A172 (cell line): Measurements from ENCODE around the gene PBX1. TPM values are rescaled to one million over a fixed set of nuclear protein-coding genes. Genes with fewer than 3 reads are reported as not detected.
A peak's percentile ranks its signal among the peaks of the same experiment; 100 is the strongest.

Experiments used
- DNase-seq: peaks from one replicate; pipeline ENCODE4 v3.0.0-alpha.2; 2015; ENCODE audit warnings: low spot score
- total RNA-seq: library from RNA; depleted of rRNA; stranded (reverse); fragments of >200 nt; shearing (Covaris generic); gene quantifications from 2 replicates; pipeline ENCODE4 v1.2.3, GENCODE V29; 2014

The PBX1 gene
- total RNA-seq, 1 experiment from 2014 or later, result 10.0 TPM

DNA sequence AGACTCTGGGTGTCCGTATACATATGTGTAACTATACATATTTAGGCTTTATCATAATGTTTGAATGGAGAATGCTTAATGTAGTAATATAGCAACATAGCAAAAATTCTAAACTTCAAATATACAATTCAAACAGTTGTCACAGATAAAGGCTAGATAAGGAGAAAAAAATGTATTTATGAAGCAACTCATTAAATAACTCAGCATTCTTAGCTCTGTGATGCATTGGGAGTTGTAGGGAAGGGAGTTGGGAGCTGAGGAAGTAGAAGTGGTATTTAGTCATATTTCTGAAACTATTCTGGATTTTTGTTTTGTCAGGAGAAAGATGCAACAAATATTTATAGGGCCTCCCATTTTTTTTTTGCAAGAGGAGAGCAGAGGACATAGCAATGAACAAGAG is 197.8 kb downstream of the PBX1 start:
- no peak for DNase-seq

GRCh38 chr1:164757625-164758024 is 198.6 kb downstream of the PBX1 start:
- DNase-seq, result no peak

DNA sequence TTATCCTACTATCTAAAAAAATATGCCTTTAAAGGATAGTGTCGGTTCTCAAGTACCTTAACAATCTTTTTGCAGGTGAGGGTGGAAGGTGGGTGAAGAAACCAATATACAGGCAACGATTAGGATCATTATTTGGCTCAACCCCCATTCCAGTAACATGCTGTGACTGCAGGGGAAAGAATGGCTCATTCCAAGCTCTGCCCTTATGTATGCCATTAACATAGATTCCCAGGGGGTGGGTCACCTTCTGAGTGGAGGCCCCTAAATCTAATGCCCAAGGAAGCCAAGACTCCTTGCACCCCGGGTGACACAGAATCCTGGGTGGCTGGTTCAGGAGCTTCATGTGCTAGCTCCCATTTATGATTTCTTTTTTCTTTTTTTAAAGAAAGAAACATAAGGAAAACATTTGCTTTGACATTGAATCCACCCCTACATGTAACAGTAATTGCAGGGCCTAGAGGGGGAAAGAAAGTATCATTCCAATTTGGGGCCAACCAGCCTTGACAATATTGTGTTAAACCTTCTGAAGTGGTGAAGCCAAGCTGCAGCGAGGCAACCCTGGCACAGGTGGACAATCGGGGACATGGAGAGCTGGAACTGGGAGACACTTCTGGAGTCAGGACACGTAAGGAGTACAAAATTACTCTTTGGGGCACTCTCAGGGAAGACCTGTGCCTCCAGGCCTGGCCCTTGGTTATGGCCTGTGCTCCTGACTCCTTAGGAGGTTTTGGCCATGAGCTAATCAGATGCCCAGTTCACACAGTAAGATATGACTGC is 200.3 kb downstream of the PBX1 start:
- DNase-seq, result no peak

GRCh38 chr1:164759979-164760469 is 201.0 kb downstream of the PBX1 start:
- DNase-seq, result no peak

DNA sequence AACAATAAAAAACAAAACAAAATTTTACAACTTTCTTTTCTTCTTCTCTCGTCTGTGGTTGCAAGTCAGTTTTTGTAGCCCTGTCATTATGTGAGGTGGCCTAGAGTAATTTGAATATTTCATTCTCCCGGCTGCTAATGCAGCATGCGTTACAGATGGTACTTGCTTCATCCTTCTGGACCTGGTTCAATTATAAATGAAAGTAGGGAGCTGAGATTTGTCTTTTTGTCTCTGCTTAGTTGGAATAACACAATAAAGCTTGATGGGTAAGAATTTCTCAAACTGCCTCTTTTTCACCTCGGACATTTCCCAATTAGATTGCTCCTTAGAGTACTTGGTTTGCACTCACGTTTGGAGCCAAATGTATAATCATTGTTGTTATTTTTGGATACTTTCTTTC is 201.6 kb downstream of the PBX1 start:
- no peak for DNase-seq

- DNase-seq, result no peak
Observed at GRCh38 chr1:164761009-164761408, 202.0 kb downstream of the PBX1 start.

DNA sequence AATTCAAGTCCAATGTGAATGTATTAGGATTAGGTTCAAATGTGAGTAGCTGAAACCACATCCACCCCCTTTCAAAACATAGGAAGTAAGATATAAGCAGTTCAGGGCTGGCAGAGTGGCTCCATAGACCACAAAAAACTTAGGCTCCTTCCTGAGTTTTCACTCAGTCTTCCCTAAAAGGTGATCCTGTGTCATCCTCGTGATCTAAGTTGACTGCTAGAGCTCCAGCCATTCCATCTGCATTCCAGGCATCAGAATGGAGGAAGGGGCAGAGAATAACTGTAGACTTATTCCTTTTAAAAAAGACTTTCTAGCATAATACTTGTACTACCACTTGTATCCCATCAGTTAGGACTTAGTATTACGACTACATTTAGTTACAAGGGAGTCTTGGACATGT is 204.1 kb downstream of the PBX1 start:
- no peak for DNase-seq

DNA sequence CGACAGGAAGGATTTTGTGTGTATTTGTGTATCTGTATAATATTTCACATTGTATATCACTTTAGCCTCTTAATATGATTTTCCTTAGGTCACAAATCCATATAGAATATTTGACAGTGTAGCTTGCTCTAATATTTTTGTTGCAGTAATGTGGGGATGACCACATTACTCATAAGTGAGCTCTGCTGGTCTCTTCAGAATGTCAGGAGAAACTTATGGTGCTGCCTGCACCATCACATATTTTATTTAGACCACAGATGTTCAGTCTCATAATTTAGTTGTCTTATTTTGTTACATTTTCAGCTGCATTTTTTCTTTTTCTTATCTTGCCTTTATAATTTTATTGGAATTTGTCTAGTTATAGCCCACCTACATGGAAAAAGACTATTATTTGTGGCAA is 205.3 kb downstream of the PBX1 start:
- DNase-seq, result no peak

DNA sequence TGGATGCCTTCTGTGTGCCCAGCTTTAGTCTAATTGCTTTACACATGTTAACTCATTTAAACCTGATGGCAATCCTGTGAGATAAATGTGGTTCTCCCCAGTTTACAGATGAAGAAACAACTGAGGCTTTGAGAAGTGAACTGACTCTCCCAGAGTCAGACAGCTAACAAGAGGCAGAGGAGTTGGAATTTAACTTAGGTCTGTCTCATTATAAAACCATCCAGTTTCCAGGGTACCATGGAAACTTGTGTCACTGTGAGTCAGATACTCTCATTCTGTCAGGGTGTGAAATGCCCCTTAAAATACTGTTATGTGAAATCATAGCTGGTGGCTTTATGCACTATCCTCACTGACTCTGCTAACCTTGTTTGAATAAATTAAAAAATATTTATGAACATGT is 206.6 kb downstream of the PBX1 start:
- peak; percentile 89 for DNase-seq

- no peak for DNase-seq
Observed at GRCh38 chr1:164765992-164766720, 207.2 kb downstream of the PBX1 start.

DNA sequence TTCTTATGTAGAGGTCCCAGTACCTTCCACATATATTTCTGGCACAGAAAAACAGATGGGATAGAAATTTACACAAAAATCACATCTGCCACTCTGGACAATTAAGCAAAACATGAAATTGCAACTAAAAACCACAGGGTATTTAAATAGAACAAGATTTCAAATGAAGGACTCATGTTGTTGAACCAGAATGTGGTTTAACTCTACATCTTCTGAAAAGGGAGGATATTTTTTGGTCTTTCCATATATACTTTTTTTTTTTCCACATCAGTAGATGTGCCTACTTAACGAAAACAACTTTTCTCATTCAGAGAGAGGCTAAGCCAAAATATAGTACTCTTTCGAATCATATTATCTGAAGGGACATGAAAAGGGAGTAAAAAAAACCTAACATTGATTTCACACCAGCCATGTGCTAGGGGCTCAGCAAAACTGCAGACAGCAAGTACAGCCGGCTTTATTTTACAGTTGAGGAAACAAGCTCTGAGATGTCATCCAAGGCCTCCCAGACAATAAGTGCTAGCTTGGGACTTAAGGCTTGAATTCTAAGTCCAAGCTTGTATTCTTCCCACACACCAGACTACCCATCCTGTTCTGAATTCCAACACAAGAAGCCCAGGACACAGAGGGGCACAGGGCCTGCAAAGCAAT is 208.9 kb downstream of the PBX1 start:
- no peak for DNase-seq

- DNase-seq, result no peak
Observed at GRCh38 chr1:164768619-164769018, 209.6 kb downstream of the PBX1 start.

DNA sequence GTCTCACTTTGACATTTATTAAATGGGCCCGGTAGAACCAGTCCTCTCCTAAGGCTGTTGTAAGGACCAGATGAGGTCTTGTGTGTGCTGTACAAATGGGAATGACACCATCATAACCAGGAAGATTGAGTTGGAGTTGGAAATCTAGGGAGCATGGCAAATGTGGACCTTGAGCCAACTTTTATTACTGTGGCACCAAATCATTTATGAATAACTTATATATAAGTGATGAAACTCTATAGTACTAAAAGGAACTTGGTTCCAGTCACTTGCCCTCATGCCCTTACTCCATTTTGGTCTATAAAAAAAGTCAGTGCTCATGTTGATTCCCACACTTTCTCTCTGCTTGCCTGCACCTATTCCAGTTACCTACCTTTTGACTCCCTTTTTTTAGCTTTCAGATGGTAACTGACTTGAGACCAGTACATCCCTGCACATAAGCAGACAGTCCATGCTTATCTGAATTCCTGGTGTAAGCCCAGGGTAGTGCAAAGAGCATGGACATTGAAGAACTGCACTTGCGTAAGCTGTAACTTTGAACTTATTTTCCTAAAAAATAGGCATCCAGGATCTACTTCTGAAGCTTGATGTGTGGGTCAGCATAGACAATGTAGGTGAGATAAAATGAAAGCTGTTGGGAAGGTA is 210.6 kb downstream of the PBX1 start:
- no peak for DNase-seq

- no peak for DNase-seq
Observed at GRCh38 chr1:164770131-164770529, 211.1 kb downstream of the PBX1 start.

DNA sequence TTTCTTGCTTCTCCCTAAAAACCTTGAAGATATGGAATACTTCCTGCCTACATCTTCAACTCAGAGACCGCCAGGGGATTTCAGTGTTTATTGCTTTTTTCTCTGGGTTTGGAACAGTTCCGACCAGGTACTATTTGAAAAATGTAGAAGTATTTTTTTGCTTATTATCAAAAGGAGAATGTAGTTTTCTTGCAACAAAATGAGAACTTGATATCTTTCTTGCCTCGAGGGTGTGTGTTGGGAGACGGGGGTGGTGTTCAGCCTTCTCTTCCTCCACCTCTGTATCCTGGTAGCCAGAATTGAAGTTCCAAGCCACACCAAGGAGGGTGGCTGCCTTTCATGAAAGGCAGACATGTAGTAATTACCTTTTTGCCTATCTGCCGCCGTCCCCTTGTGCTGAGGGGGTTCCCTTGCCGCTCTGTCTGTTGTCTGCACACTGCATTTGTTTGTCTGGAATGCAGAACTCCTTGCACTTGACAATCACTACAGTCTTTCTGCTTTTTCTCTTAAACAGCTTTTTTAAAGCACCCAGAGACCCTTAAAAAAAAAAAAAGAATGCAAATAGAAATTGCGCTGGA is 212.1 kb downstream of the PBX1 start:
- no peak for DNase-seq

DNA sequence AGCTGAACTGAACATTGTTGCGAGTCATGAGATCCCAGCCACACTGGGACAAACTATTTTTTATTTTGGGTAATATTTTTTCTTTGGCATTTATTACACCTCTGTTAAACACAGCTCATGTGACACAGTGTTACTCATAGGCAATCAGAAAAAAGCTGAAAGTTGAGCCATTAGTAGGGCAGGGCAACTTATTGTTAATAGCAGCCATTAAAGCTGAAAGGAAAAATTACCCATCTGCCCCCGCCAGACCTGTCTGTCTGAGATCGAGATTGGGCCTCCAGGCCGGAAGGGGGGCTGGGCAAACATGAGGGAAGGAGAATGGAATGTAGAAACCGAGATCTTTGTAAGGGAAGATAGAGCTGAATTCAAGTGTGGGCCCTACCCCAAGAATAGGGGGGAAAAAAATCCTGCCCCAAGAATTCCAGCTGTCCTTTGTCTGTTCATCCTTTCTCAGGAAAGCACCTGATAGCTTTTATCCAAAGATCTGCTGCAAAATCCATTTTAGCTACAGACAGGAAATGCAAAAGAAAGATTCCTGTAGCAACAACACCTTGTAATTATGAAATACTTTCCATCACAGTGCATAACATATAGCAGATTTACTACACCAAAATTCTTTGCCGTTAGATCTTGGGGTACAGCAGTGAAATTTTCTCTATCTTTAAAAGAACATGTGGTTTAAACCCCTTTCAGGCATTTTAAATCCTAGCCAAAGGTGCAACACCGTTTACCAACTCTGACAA is 212.8 kb downstream of the PBX1 start:
- DNase-seq, result peak; percentile 81

GRCh38 chr1:164772635-164773034 is 213.7 kb downstream of the PBX1 start:
- peak; percentile 97 for DNase-seq

DNA sequence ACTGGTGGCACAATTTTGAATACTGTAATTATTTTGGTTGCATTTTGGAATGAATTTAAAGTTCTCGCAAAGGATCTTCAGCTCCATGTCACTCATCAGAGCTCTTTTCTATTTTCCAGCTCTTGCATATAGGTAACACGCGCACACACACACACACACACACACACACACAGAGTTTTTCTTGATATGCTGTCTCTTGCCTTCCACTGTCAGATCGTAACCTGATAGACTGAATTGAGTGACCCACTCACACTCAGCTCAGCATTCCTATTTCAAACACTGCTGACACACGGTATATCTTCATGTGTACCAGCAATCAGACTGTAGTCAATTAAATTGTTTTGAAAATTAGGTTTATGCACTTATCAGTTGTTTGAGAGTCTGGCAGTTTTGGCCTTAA is 214.1 kb downstream of the PBX1 start:
- DNase-seq, result no peak

GRCh38 chr1:164774413-164774812 is 215.4 kb downstream of the PBX1 start:
- no peak for DNase-seq

DNA sequence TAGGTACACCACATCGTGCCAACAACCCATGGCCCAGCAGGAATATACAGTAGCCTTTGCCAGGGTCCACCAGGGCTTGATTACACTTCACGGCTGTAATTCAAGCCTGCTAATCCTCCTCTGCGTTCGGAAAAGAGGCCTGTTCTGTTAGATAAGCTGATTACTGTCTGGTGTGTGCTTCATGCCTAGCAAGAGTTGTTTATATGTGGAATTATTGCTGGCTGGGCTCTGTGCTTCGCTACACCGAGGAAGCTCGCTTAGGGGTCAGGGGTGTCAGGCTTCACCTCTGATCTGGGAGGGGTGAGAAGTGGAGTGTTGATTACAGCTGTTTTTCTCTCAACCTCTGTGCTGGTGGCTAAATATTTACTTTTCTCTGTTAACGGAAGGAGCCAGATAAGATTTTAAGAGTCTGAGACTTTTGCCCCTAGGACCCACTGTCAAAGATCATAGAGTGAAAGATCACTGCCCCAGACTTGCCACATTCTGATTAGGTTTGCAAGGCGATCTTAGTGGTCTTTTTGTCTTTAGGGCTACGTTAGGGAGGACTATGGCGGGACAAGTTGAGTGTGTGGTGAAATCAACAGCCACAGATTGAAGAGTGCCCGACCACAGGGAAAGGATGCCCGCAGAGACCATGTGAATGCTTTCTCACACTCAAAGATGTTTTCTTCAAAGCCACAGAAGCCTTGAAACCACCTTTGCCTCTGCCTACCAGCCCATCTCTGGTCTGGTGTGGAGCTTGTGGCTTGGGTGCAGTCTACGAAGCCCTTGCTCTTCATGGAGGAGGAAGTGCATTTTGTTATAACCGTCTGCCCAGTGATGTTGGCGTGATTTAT is 216.1 kb downstream of the PBX1 start:
- no peak for DNase-seq
